ENCODE measurements around the gene KIFC1. TPM values are rescaled to one million over a fixed set of nuclear protein-coding genes. Genes with fewer than 3 reads are reported as not detected.

Gene KIFC1
- total RNA-seq, 2 donors from 2014 or later = 0.31 to 1.9 TPM

DNA sequence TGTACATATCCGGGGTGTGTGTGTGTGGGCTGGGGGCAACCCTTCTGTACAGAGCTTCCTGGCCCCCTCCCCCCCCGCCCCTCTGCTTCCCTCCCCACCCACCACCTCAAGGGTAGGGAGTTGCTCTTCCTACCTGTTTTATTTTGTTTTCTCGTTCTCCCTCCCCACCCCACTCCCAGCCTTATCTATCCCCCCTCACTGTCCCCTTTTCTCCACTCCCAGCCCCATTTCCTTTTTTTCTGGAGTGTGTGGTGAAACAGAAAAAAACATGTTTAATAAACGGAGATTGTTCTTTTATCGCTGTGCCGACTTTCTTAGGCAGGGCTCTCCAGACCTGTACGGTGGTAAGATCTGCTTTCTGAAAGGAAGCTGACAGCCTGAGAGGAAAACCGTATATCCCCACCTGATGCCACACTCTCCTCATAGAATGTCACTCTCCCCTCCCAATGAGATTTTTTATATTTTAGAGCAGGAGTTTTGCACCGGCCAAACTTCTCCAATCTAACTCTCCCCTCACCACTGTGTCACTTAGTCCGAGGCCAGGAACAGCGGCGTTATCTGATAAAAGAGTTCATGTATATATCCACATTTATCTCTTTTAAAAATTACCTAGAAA is 61.9 kb downstream of the KIFC1 start:
- intact Hi-C loops (cut with DNase I) = loop anchor here in 1 of 2 donors (10.0 kb wide), 2 partner anchors 59 to 121 kb away; partner anchors contain the start of gene KIFC1

DNA sequence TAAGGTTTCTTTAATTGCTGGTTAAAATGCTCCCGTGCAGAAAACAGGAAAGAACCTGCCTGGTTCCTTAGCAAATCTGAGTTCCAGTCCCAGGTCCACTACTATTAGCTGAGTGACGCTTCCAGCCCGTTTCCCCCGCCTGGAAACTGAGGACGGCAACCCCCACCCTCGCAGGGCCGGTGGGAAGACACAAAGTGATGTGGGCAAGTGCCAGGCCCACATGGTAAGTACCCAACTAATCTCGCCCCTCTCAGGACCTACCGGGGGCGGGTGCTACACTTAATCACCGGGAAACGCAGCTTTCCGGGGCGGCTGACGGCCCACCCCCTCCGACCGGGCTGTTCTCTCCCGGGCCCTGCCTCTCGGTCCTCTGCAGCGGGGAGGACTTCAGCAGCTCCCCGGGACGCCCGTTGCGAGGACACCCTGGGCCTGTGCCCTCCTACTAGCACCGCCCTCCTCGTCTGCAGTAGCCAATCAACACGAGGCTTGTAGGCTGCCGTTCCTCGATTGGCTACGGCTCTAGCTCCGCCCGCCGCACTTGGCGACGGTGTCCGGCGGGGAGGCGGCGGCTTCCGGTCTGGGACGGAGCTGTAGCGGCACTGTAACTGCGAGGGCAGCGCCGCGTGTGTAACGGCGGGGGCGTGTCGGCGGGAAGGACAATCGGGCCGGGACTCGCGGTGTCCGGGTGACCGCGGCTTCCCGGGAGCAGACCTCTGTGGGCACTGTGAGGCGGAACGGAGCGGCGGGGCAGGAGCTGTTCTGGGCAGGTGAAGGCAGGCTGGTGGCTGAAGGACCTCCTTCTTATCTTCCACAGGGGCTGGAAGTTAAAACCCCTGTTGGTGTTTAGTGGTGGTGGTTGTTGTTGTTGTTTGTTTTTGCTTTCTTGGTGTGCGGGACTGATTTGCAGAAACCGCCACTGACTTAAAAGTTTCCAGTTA is 62.7 kb downstream of the KIFC1 start, which contains the start of gene ZBTB9:
Gene ZBTB9, plus strand, starts transcription at position 568 of the 938 bp plus-strand sequence. CDS start 525 bp downstream, outside the sequence.
- peak; percentile 98 to 99 for ATAC-seq
- intact Hi-C loops (cut with DNase I) = loop anchor here in 1 of 2 donors (10.0 kb wide), 2 partner anchors 59 to 121 kb away; partner anchors contain the start of gene KIFC1
- DNase-seq = peak; percentile 97

More for the DNA sequence above, 61.9 kb downstream of the KIFC1 start:
- no peak for DNase-seq
- ATAC-seq = no peak

DNA sequence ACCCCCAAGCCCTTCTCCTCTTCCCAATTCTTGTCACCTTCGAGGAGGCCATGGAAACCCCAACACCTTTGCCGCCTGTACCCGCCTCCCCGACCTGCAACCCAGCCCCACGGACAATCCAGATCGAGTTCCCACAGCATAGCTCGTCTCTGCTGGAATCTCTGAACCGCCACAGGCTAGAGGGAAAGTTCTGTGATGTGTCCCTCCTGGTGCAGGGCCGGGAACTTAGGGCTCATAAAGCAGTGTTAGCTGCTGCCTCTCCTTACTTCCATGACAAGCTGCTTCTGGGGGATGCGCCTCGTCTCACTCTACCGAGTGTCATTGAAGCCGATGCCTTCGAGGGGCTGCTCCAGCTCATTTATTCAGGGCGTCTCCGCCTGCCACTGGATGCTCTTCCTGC is 63.4 kb downstream of the KIFC1 start:
- intact Hi-C loops (cut with DNase I) = loop anchor here in 1 of 2 donors (10.0 kb wide), 2 partner anchors 60 to 120 kb away; partner anchors contain the start of gene KIFC1
- ATAC-seq (no peak), DNase-seq (no peak)

DNA sequence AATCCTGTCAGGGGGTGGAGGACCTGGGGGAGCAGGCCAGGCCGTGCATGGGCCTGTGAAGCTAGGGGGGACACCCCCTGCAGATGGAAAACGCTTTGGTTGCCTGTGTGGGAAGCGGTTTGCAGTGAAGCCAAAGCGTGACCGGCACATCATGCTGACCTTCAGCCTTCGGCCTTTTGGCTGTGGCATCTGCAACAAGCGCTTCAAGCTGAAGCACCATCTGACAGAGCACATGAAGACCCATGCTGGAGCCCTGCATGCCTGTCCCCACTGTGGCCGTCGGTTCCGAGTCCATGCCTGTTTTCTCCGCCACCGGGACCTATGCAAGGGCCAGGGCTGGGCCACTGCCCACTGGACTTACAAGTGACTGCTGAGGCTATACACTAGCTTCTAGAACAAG is 64.5 kb downstream of the KIFC1 start:
- no peak for DNase-seq
- intact Hi-C loops (cut with DNase I) = loop anchor here in 1 of 2 donors (10.0 kb wide), 2 partner anchors 61 to 119 kb away; partner anchors contain the start of gene KIFC1
- no peak for ATAC-seq

DNA sequence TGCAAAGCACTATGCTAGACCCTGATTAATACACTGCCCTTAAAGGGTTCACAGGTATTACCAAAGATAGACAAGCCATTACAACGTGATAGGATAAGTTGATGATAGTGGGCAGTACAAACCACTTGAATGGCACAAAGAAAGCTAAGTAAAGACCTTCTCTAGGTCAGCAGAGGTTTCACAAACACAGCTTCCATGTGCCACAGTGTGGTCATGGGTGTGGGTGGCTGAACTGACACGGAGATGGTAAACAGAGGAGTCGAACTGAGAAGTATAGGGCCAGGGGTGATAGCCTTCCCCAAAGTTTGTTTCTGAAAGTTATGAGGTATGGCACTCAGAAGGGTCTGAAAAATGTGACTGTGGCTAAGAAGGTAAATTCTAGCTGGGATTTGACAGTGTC is 67.1 kb downstream of the KIFC1 start:
- DNase-seq (no peak), ATAC-seq (no peak)
- intact Hi-C loops (cut with DNase I) = loop anchor here in 1 of 2 donors (10.0 kb wide), 2 partner anchors 64 to 116 kb away; partner anchors contain the start of gene KIFC1

DNA sequence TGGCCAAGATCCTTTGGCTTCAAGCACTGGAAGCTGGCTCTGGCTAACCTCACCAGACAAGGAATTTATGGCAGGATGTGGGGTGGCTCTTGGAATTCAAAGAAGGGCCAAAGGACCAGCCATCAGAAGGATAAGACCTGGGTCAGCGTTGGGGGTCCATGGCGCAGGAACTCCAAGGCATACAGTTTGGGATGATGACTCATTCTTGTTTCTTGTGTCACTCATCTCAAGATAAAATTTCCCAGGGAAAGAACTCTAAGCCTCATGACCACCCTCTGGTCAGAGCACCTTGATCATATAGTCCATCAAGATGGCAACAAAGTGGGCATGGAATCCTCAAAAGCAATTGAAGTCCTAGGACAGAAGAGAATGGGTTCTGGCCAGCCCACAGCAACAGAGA is 67.6 kb downstream of the KIFC1 start:
- intact Hi-C loops (cut with DNase I) = loop anchor here in 1 of 2 donors (10.0 kb wide), 2 partner anchors 64 to 116 kb away; partner anchors contain the start of gene KIFC1

More for the DNA sequence above, 67.6 kb downstream of the KIFC1 start:
- no peak for ATAC-seq
- no peak for DNase-seq

Small RNAs within 50 kb of the gene (microRNA-seq; reads per million reads assigned to microRNA genes)
- 0 to 0.20 reads per million in 2 donors for gene MIR5004

Other genes starting within 250 kb of the KIFC1 start
- 1 to 10 TPM in 1 of 2 donors, under 1 TPM in 1; 0.94 to 1.3 TPM for gene COL11A2, start 199.4 kb upstream of the KIFC1 start, total RNA-seq
- gene RXRB, start 191.2 kb upstream of the KIFC1 start, total RNA-seq = 10 to 100 TPM; 32.5 to 39.5 TPM
- 100 to 1,000 TPM in 1 of 2 donors, 10 to 100 TPM in 1; 80.1 to 132 TPM for gene SLC39A7, start 191.0 kb upstream of the KIFC1 start, total RNA-seq
- gene HSD17B8, start 187.2 kb upstream of the KIFC1 start, total RNA-seq = 10 to 100 TPM; 13.3 to 14.3 TPM
- gene RING1, start 183.3 kb upstream of the KIFC1 start, total RNA-seq = 10 to 100 TPM; 29.7 to 30.0 TPM
- gene VPS52, start 119.9 kb upstream of the KIFC1 start, total RNA-seq = 10 to 100 TPM; 25.9 to 33.4 TPM
- gene RPS18, start 119.7 kb upstream of the KIFC1 start, total RNA-seq = 1,000 to 10,000 TPM; 1,167 to 1,230 TPM
- gene B3GALT4, start 114.7 kb upstream of the KIFC1 start, total RNA-seq = 1 to 10 TPM; 7.5 to 9.8 TPM
- gene WDR46, start 102.6 kb upstream of the KIFC1 start, total RNA-seq = 10 to 100 TPM; 19.0 to 31.6 TPM
- 10 to 100 TPM; 43.9 to 47.5 TPM for gene PFDN6, start 102.2 kb upstream of the KIFC1 start, total RNA-seq
- gene RGL2, start 92.9 kb upstream of the KIFC1 start, total RNA-seq = 10 to 100 TPM; 48.5 to 54.3 TPM
- gene TAPBP, start 77.7 kb upstream of the KIFC1 start, total RNA-seq = 10 to 100 TPM; 74.0 to 80.9 TPM
- 10 to 100 TPM; 14.1 to 15.7 TPM for gene ZBTB22, start 74.1 kb upstream of the KIFC1 start, total RNA-seq
- gene DAXX, start 68.9 kb upstream of the KIFC1 start, total RNA-seq = 10 to 100 TPM; 16.2 to 22.5 TPM
- 10 to 100 TPM; 49.5 to 58.3 TPM for gene PHF1, start 19.2 kb downstream of the KIFC1 start, total RNA-seq
- gene CUTA, start 26.3 kb downstream of the KIFC1 start, total RNA-seq = 100 to 1,000 TPM; 114 to 126 TPM
- gene SYNGAP1, start 28.2 kb downstream of the KIFC1 start, total RNA-seq = 1 to 10 TPM; 9.0 to 9.8 TPM
- gene ZBTB9, start 62.8 kb downstream of the KIFC1 start, total RNA-seq = 1 to 10 TPM; 4.4 to 5.9 TPM
- 10 to 100 TPM; 17.6 to 21.6 TPM for gene BAK1, start 188.5 kb downstream of the KIFC1 start, total RNA-seq
- 10 to 100 TPM in 1 of 2 donors, 1 to 10 TPM in 1; 9.6 to 16.6 TPM for gene ITPR3, start 229.5 kb downstream of the KIFC1 start, total RNA-seq

All from left cardiac atrium (tissue), 4 donors.